Measurements from ENCODE around the gene HRH4. TPM values are rescaled to one million over a fixed set of nuclear protein-coding genes. Genes with fewer than 3 reads are reported as not detected.
A peak's percentile ranks its signal among the peaks of the same experiment; 100 is the strongest.

Gene HRH4
- total and polyA plus RNA-seq, 10 of the 15 experiments (the other 5 are each of a cell fraction or from before 2014, with no cell fraction given), result not detected

DNA sequence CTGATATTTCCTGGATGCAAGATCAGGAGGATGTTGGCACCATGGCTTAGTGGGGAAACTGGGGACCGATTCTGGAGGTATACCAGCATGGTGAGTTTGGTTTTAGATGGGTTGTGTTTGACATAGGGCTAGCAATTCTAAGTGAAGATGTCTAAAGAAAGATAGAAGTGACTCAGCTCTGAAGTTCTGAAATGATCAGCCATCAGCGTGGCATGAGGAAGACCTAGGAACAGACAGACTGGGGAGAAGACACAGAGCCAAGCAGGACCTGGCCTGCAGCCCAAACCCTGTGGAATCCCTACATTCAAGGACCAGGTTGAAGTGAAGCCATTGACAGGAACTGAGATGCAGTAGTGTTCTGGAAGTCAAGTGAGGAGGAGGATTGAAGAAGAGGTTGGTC, 39.8 kb downstream of the HRH4 start:
- ChIA-PET RAD21 (ENCODE audit: unreplicated experiment) (no interaction called here), CTCF (no interaction called here), SMC1A (ENCODE audit: uncharacterized antibody, unreplicated experiment) (no interaction called here), POLR2A (no interaction called here)
- no peaks in the 10 kb centered on the region; a peak in 1 of 4 replicates for H3K27me3 ChIP-seq (replicated peaks in 1 of 2; ENCODE audit: control insufficient read depth in 2 of 2, insufficient read depth in 2 of 2, low read length in 1 of 2)
- DNase-seq (ENCODE audit: low read depth, low spot score) (no peak), ATAC-seq (no peak), FAIRE-seq (no peak)
- no peak overlapping the region for H3K27ac ChIP-seq (ENCODE audit: control insufficient read depth, insufficient read depth)
- no peak for TF ChIP-seq MEF2B (IDR thresholded peaks at IDR 0.05; ENCODE audit: partially characterized antibody, poor library complexity, severe bottlenecking)
- H3K9ac ChIP-seq (ENCODE audit: control insufficient read depth, insufficient read depth, low read length), result no peak overlapping the region
- no peaks in the 10 kb centered on the region for H3K4me1 ChIP-seq (ENCODE audit: control insufficient read depth, insufficient read depth, low read length)
- no peak overlapping the region for H3K4me3 ChIP-seq
- no peak overlapping the region for H3K4me2 ChIP-seq (ENCODE audit: control insufficient read depth, insufficient read depth)
- intact Hi-C loops (cut with micrococcal nuclease; ENCODE audit: unreplicated experiment), result no loop called here
- no peaks in the 10 kb centered on the region for H3K79me2 ChIP-seq (ENCODE audit: control insufficient read depth, insufficient read depth, low read length)
- no peak overlapping the region for H2AFZ ChIP-seq (ENCODE audit: control insufficient read depth, low read depth, low read length)
- H4K20me1 ChIP-seq (ENCODE audit: control insufficient read depth, insufficient read depth), result no peaks in the 10 kb centered on the region
- in situ Hi-C loops (cut with MboI), result no loop called here
- no peaks in the 10 kb centered on the region for H3K36me3 ChIP-seq (ENCODE audit: control insufficient read depth in 2 of 2, insufficient read depth in 2 of 2, low read length in 1 of 2)
- no peaks in the 10 kb centered on the region for H3K9me3 ChIP-seq (replicated peaks; ENCODE audit: control insufficient read depth, insufficient read depth, low read length)
- BruUV-seq (replicated peaks), result no TSS peak
- WGBS (ENCODE audit: insufficient coverage, insufficient replicate concordance, low lambda C conversion rate, missing lambda C conversion rate), result 3% methylated on average over 2 of the region's 2 CpGs

DNA sequence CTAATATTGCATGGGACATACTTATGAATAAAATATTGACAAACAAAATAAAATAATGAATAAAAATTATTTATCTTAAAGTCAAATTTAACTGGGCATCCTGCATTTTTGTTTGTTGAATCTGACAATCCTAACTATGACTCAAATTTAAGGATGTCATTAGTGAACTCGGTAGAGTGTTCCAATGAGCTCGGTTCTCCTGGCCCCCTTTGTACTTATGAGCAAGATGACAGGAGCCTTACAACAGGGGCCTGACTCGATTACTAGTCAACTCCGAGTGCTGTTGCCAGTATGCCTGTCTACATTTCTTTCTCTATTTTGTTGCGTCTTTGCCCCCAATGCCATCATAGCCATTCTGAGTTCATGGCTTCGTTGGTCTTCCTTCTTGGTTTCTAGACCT, 40.3 kb downstream of the HRH4 start:
- ChIA-PET SMC1A (ENCODE audit: uncharacterized antibody, unreplicated experiment) (no interaction called here), CTCF (no interaction called here), RAD21 (ENCODE audit: unreplicated experiment) (no interaction called here), POLR2A (no interaction called here)
- no peak overlapping the region for H3K4me2 ChIP-seq (ENCODE audit: control insufficient read depth, insufficient read depth)
- H4K20me1 ChIP-seq (ENCODE audit: control insufficient read depth, insufficient read depth), result no peaks in the 10 kb centered on the region
- intact Hi-C loops (cut with micrococcal nuclease; ENCODE audit: unreplicated experiment) (no loop called here), in situ Hi-C loops (cut with MboI) (no loop called here)
- H3K27ac ChIP-seq (ENCODE audit: control insufficient read depth, insufficient read depth), result no peak overlapping the region
- ATAC-seq, result no peak
- no peak for TF ChIP-seq MTA3 (IDR thresholded peaks at IDR 0.05; ENCODE audit: borderline replicate concordance, low read length)
- no peak for TF ChIP-seq BCL11A (IDR thresholded peaks at IDR 0.05; ENCODE audit: low read depth, low read length)
- TF ChIP-seq PAX8 (IDR thresholded peaks at IDR 0.05), result no peak
- no peak for TF ChIP-seq GATAD2B (conservative IDR thresholded peaks at IDR 0.05; ENCODE audit: low read depth)
- TF ChIP-seq MYB (IDR thresholded peaks at IDR 0.05; ENCODE audit: borderline replicate concordance, low read depth, low read length), result no peak
- TF ChIP-seq, protein P1, sequence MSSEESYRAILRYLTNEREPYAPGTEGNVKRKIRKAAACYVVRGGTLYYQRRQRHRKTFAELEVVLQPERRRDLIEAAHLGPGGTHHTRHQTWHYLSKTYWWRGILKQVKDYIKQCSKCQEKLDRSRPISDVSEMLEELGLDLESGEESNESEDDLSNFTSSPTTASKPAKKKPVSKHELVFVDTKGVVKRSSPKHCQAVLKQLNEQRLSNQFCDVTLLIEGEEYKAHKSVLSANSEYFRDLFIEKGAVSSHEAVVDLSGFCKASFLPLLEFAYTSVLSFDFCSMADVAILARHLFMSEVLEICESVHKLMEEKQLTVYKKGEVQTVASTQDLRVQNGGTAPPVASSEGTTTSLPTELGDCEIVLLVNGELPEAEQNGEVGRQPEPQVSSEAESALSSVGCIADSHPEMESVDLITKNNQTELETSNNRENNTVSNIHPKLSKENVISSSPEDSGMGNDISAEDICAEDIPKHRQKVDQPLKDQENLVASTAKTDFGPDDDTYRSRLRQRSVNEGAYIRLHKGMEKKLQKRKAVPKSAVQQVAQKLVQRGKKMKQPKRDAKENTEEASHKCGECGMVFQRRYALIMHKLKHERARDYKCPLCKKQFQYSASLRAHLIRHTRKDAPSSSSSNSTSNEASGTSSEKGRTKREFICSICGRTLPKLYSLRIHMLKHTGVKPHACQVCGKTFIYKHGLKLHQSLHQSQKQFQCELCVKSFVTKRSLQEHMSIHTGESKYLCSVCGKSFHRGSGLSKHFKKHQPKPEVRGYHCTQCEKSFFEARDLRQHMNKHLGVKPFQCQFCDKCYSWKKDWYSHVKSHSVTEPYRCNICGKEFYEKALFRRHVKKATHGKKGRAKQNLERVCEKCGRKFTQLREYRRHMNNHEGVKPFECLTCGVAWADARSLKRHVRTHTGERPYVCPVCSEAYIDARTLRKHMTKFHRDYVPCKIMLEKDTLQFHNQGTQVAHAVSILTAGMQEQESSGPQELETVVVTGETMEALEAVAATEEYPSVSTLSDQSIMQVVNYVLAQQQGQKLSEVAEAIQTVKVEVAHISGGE (CRISPR knock-in tag; IDR thresholded peaks at IDR 0.05), result no peak
- no peak for TF ChIP-seq MTA2 (IDR thresholded peaks at IDR 0.05; ENCODE audit: low read depth)
- TF ChIP-seq EP300 (IDR thresholded peaks at IDR 0.05; ENCODE audit: borderline replicate concordance in 1 of 2, control insufficient read depth in 1 of 2, low read depth in 2 of 2, low read length in 2 of 2), result no peak
- TF ChIP-seq CREB1 (IDR thresholded peaks at IDR 0.05; ENCODE audit: low read depth), result no peak
- TF ChIP-seq SMAD5 (IDR thresholded peaks at IDR 0.05; ENCODE audit: low read depth), result no peak
- H3K79me2 ChIP-seq (ENCODE audit: control insufficient read depth, insufficient read depth, low read length), result no peaks in the 10 kb centered on the region
- no peak for DNase-seq (ENCODE audit: low read depth, low spot score)
- no peak overlapping the region for H3K9ac ChIP-seq (ENCODE audit: control insufficient read depth, insufficient read depth, low read length)
- H3K36me3 ChIP-seq (ENCODE audit: control insufficient read depth in 2 of 2, insufficient read depth in 2 of 2, low read length in 1 of 2), result no peaks in the 10 kb centered on the region
- 43% methylated on average over 6 of the region's 6 CpGs for WGBS (ENCODE audit: insufficient coverage, insufficient replicate concordance, low lambda C conversion rate, missing lambda C conversion rate)
- H2AFZ ChIP-seq (ENCODE audit: control insufficient read depth, low read depth, low read length), result no peak overlapping the region
- no peaks in the 10 kb centered on the region for H3K9me3 ChIP-seq (replicated peaks; ENCODE audit: control insufficient read depth, insufficient read depth, low read length)
- no TSS peak for BruUV-seq (replicated peaks)
- no peak overlapping the region for H3K4me3 ChIP-seq
- no peaks in the 10 kb centered on the region for H3K4me1 ChIP-seq (ENCODE audit: control insufficient read depth, insufficient read depth, low read length)
- peak; percentile 49 for FAIRE-seq
- no peaks in the 10 kb centered on the region; a peak in 1 of 4 replicates for H3K27me3 ChIP-seq (replicated peaks in 1 of 2; ENCODE audit: control insufficient read depth in 2 of 2, insufficient read depth in 2 of 2, low read length in 1 of 2)

All from GM12878 (cell line).